Uterus (tissue), 4 donors: ENCODE results near the gene TECPR1. TPM values are rescaled to one million over a fixed set of nuclear protein-coding genes. Genes with fewer than 3 reads are reported as not detected.

Experiments
- DNase-seq, 2 donors: peaks; one replicate each; pipeline ENCODE4 v3.0.0-alpha.2; 2019 to 2020
- H3K27ac ChIP-seq, 2 donors: fragments of 200-600 bp; sonication (generic); 1 replicate in 1 of 2; 2 replicates in 1 of 2; pipeline ENCODE4 v1.5.1; 2016 to 2018
- H3K27me3 ChIP-seq, 2 donors: fragments of 200-600 bp; sonication (generic); one replicate each; pipeline ENCODE4 v1.5.1; 2018 to 2019; ENCODE audit warnings: control low read depth in 1 of 2
- H3K36me3 ChIP-seq, 2 donors: fragments of 200-600 bp; sonication (generic); one replicate each; pipeline ENCODE4 v1.5.1; 2019; ENCODE audit warnings: control low read depth in 1 of 2
- H3K4me1 ChIP-seq, 2 donors: fragments of 200-600 bp; sonication (generic); one replicate each; pipeline ENCODE4 v1.5.1; 2018 to 2019; ENCODE audit warnings: control low read depth in 1 of 2
- H3K4me3 ChIP-seq, 2 donors: fragments of 200-600 bp; sonication (generic); 1 replicate in 1 of 2; 2 replicates in 1 of 2; pipeline ENCODE4 v1.5.1; 2018 to 2019; ENCODE audit warnings: mild to moderate bottlenecking in 1 of 2
- H3K9me3 ChIP-seq, 2 donors: fragments of 200-600 bp; sonication (generic); one replicate each; pipeline ENCODE4 v1.5.1; 2019; ENCODE audit warnings: control low read depth in 1 of 2
- CTCF ChIP-seq, 4 experiments: fragments of 200-600 bp in 2 of 4; fragments of 450-650 bp in 2 of 4; sonication (generic) in 2 of 4; IDR thresholded peaks; one replicate each; pipeline ENCODE4 v1.5.1; 2016 to 2019; ENCODE audit warnings: antibody characterized with exemption in 4 of 4, mild to moderate bottlenecking in 2 of 4, moderate library complexity in 1 of 4
- POLR2A ChIP-seq, 2 donors: fragments of 450-650 bp; IDR thresholded peaks; one replicate each; pipeline ENCODE4 v1.6.1; 2016; ENCODE audit warnings: antibody characterized with exemption in 2 of 2, mild to moderate bottlenecking in 1 of 2, moderate library complexity in 1 of 2
- intact Hi-C: fragments of 100-400 bp; cut with DNase I; formaldehyde crosslinking; loops from one replicate; pipeline ENCODE4 v1.15.1; 2023; ENCODE audit warnings: low total_unique reads
- total RNA-seq, 4 donors: library from RNA; depleted of rRNA in 3 of 4; stranded (reverse); fragments of >200 nt in 3 of 4; gene quantifications; one replicate each; pipeline versions ENCODE4 v1.1.0 to v1.2.4, GENCODE V29; 2014 to 2023
- donor health status: DM: yes; HTN: yes; CAD: no.

The TECPR1 gene
- total RNA-seq, 4 donors from 2014 or later, result 3.1 to 52.6 (median 16.7) TPM

DNA sequence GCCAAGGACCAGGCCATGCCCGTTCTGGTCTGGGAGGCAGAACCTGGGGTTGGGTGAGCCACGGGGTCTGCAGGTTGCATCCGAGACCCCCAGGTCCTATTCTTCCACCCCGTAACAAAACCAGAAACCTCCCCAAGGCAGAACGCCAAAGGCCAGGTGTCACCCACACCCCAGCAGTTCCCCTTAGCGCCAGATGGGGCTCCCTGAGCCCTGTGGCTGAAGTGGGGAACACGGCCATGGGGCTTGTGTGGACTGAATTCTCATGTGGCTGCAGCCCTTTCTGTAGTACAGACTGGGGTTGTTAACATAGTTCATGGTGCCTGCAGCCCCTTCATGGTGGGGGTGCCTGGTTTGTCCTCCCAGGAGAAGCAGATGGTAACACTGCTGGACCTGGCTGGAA lies 39.7 kb upstream of the TECPR1 start:
- Histone ChIP-seq H3K36me3 (no peaks in the 10 kb centered on the region), H3K27me3 (no peaks in the 10 kb centered on the region)
- DNase-seq, result no peak

DNA sequence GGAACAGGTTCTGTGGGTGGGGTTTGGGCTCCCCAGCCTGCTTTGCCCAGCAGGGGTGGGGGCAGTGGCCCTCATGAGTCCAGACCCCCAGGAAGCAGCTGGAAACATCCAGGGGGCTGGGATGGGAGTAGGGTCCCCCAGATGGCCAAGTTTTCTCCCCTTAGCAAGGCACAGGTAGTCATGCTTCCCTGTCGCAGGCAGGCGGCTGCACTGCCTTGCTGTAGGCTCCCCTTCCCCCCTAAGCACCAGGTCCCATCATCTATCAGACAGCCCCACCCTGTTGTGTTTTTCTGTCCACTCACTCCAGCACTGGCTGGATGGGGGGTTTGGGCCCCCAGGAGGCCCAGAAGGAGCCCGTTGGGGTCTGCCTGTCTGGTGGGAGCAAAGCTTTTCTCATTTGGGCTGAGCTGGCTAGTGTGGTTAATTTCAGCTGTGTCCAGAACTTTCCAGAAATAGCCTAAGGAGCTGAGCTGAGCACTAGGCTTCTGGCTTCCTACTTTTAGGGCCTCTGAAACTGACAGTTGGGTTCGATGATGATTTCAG lies 37.4 kb upstream of the TECPR1 start:
- Histone ChIP-seq H3K36me3 (no peaks in the 10 kb centered on the region), H3K9me3 (no peaks in the 10 kb centered on the region), H3K27ac (no peak overlapping the region), H3K27me3 (no peaks in the 10 kb centered on the region), H3K4me3 (no peak overlapping the region), H3K4me1 (peaks cover 6 to 39% of the 10 kb centered on the region in 2 donors)
- TF ChIP-seq CTCF (IDR thresholded peaks at IDR 0.05) (no peak), POLR2A (IDR thresholded peaks at IDR 0.05) (no peak)
- no peak for DNase-seq
- intact Hi-C loops, result no loop called here

More for the DNA sequence above, 39.7 kb upstream of the TECPR1 start:
- Histone ChIP-seq H3K27ac (no peak overlapping the region), H3K9me3 (no peaks in the 10 kb centered on the region), H3K4me3 (no peak overlapping the region), H3K4me1 (peaks cover 0 to 16% of the 10 kb centered on the region in 2 donors)
- no peak for TF ChIP-seq POLR2A (IDR thresholded peaks at IDR 0.05)
- TF ChIP-seq CTCF (IDR thresholded peaks at IDR 0.05), result no peak
- intact Hi-C loops, result no loop called here

- H3K27ac ChIP-seq, result no peak overlapping the region
- H3K4me1 ChIP-seq, result peaks cover 10 to 51% of the 10 kb centered on the region in 2 donors
- TF ChIP-seq CTCF (IDR thresholded peaks at IDR 0.05), result no peak
- no peaks in the 10 kb centered on the region for H3K27me3 ChIP-seq
- no peaks in the 10 kb centered on the region for H3K9me3 ChIP-seq
- no peak for DNase-seq
- no peaks in the 10 kb centered on the region for H3K36me3 ChIP-seq
- H3K4me3 ChIP-seq, result no peak overlapping the region
- intact Hi-C loops, result no loop called here
Measured at GRCh38 chr7:98288064-98288823, 36.2 kb upstream of the TECPR1 start.

DNA sequence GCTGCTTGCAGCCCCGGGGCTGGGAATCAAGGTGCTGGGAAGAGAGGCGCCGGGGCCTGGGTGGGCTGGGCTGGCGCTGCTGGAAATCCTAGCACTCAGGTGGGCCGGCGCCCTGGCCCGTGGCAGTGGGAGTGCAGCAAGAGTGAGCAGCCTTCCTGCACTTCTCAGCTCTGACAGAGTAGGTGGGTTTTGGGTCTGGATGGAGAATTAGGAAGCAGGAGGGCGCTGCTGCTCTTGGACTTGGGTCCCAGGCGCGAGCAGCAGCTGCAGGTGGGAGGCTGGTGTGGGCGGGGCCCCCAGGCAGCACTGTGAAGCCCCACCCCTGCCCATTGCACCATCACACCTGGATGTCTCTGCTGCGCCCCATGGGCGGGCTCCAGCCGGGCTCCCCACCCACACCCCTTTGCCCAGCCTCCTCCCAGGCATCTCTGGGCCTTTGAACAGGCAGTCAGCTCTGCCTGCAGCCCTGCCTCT lies 35.5 kb upstream of the TECPR1 start:
- Histone ChIP-seq H3K27ac (peak overlapping the region in 1 of 2 donors; percentile 98), H3K4me3 (no peak overlapping the region), H3K36me3 (no peaks in the 10 kb centered on the region), H3K4me1 (peaks cover 15 to 53% of the 10 kb centered on the region in 2 donors), H3K9me3 (no peaks in the 10 kb centered on the region), H3K27me3 (no peaks in the 10 kb centered on the region)
- DNase-seq, result no peak
- TF ChIP-seq POLR2A (IDR thresholded peaks at IDR 0.05), result no peak
- no peak for TF ChIP-seq CTCF (IDR thresholded peaks at IDR 0.05)
- intact Hi-C loops, result no loop called here
